T-helper 2 cell treated with Interferon-gamma antibody and Interleukin-4, amounts not matched to agents 5 μg/mL and 100 μg/mL, for 36 hours (primary cell): ENCODE data around the gene FSIP1.

Experiments used
- DNase-seq: peaks from one replicate; pipeline ENCODE4 v3.0.0; 2021; ENCODE audit warnings: low spot score
- H3K27ac Mint-ChIP-seq: one replicate; pipeline ENCODE4 v1.8.0; 2021; ENCODE audit warnings: mild to moderate bottlenecking, mixed read lengths
- H3K27me3 Mint-ChIP-seq: one replicate; pipeline ENCODE4 v1.8.0; 2021; ENCODE audit warnings: low read depth, mixed read lengths
- H3K36me3 Mint-ChIP-seq: one replicate; pipeline ENCODE4 v1.8.0; 2021; ENCODE audit warnings: low read depth, mixed read lengths
- H3K4me1 Mint-ChIP-seq: one replicate; pipeline ENCODE4 v1.8.0; 2021; ENCODE audit warnings: low read depth, mixed read lengths
- H3K4me3 Mint-ChIP-seq: one replicate; pipeline ENCODE4 v1.8.0; 2022; ENCODE audit warnings: mild to moderate bottlenecking, moderate library complexity, mixed read lengths
- H3K9me3 Mint-ChIP-seq: one replicate; pipeline ENCODE4 v1.8.0; 2021; ENCODE audit warnings: mixed read lengths

FSIP1 gene

GRCh38 chr15:39710681-39711080 is 72.0 kb downstream of the FSIP1 start:
- no peak overlapping the region for H3K4me3 Mint-ChIP-seq
- no peak for DNase-seq
- H3K27me3 Mint-ChIP-seq, result peaks cover 4% of the 10 kb centered on the region
- H3K36me3 Mint-ChIP-seq, result no peaks in the 10 kb centered on the region
- no peaks in the 10 kb centered on the region for H3K4me1 Mint-ChIP-seq
- H3K27ac Mint-ChIP-seq, result no peak overlapping the region
- no peaks in the 10 kb centered on the region for H3K9me3 Mint-ChIP-seq

- no peaks in the 10 kb centered on the region for H3K36me3 Mint-ChIP-seq
- no peaks in the 10 kb centered on the region for H3K9me3 Mint-ChIP-seq
- no peak for DNase-seq
- H3K27ac Mint-ChIP-seq, result no peak overlapping the region
- no peaks in the 10 kb centered on the region for H3K4me1 Mint-ChIP-seq
- H3K4me3 Mint-ChIP-seq, result no peak overlapping the region
- peaks cover 4% of the 10 kb centered on the region for H3K27me3 Mint-ChIP-seq
These were observed 72.7 kb downstream of the FSIP1 start for GRCh38 chr15:39709941-39710340.

GRCh38 chr15:39706206-39706605 is 76.4 kb downstream of the FSIP1 start:
- no peak overlapping the region for H3K27ac Mint-ChIP-seq
- DNase-seq, result no peak
- H3K4me3 Mint-ChIP-seq, result no peak overlapping the region
- peaks cover 3% of the 10 kb centered on the region for H3K27me3 Mint-ChIP-seq
- no peaks in the 10 kb centered on the region for H3K9me3 Mint-ChIP-seq
- no peaks in the 10 kb centered on the region for H3K36me3 Mint-ChIP-seq
- no peaks in the 10 kb centered on the region for H3K4me1 Mint-ChIP-seq

- no peak overlapping the region for H3K27ac Mint-ChIP-seq
- no peaks in the 10 kb centered on the region for H3K36me3 Mint-ChIP-seq
- no peak overlapping the region for H3K4me3 Mint-ChIP-seq
- H3K4me1 Mint-ChIP-seq, result no peaks in the 10 kb centered on the region
- peaks cover 3% of the 10 kb centered on the region for H3K27me3 Mint-ChIP-seq
- H3K9me3 Mint-ChIP-seq, result no peaks in the 10 kb centered on the region
- DNase-seq, result no peak
These were observed 78.0 kb downstream of the FSIP1 start for GRCh38 chr15:39704689-39705088.

- Mint-ChIP-seq H3K9me3 (no peaks in the 10 kb centered on the region), H3K4me3 (no peak overlapping the region), H3K27me3 (peaks cover 5% of the 10 kb centered on the region), H3K27ac (no peak overlapping the region), H3K36me3 (no peaks in the 10 kb centered on the region), H3K4me1 (no peaks in the 10 kb centered on the region)
- no peak for DNase-seq
These were observed 78.4 kb downstream of the FSIP1 start for GRCh38 chr15:39704235-39704634.

- no peaks in the 10 kb centered on the region for H3K4me1 Mint-ChIP-seq
- no peak for DNase-seq
- H3K27me3 Mint-ChIP-seq, result peaks cover 17% of the 10 kb centered on the region
- H3K4me3 Mint-ChIP-seq, result no peak overlapping the region
- no peaks in the 10 kb centered on the region for H3K36me3 Mint-ChIP-seq
- H3K27ac Mint-ChIP-seq, result no peak overlapping the region
- H3K9me3 Mint-ChIP-seq, result no peaks in the 10 kb centered on the region
These were observed 80.7 kb downstream of the FSIP1 start for GRCh38 chr15:39701988-39702387.

GRCh38 chr15:39700375-39700700 is 82.3 kb downstream of the FSIP1 start:
- no peaks in the 10 kb centered on the region for H3K9me3 Mint-ChIP-seq
- no peak overlapping the region for H3K27ac Mint-ChIP-seq
- H3K4me3 Mint-ChIP-seq, result no peak overlapping the region
- H3K36me3 Mint-ChIP-seq, result no peaks in the 10 kb centered on the region
- H3K27me3 Mint-ChIP-seq, result peaks cover 19% of the 10 kb centered on the region
- no peaks in the 10 kb centered on the region for H3K4me1 Mint-ChIP-seq
- no peak for DNase-seq

GRCh38 chr15:39699516-39700374 is 82.9 kb downstream of the FSIP1 start:
- no peak for DNase-seq
- H3K27ac Mint-ChIP-seq, result no peak overlapping the region
- peaks cover 2% of the 10 kb centered on the region for H3K4me1 Mint-ChIP-seq
- no peak overlapping the region for H3K4me3 Mint-ChIP-seq
- no peaks in the 10 kb centered on the region for H3K9me3 Mint-ChIP-seq
- peaks cover 21% of the 10 kb centered on the region for H3K27me3 Mint-ChIP-seq
- H3K36me3 Mint-ChIP-seq, result no peaks in the 10 kb centered on the region

GRCh38 chr15:39698444-39699390 is 83.9 kb downstream of the FSIP1 start:
- Mint-ChIP-seq H3K9me3 (no peaks in the 10 kb centered on the region), H3K4me3 (no peak overlapping the region), H3K27me3 (peaks cover 21% of the 10 kb centered on the region), H3K27ac (no peak overlapping the region), H3K36me3 (no peaks in the 10 kb centered on the region), H3K4me1 (peaks cover 2% of the 10 kb centered on the region)
- DNase-seq, result no peak

- peaks cover 27% of the 10 kb centered on the region for H3K27me3 Mint-ChIP-seq
- no peaks in the 10 kb centered on the region for H3K9me3 Mint-ChIP-seq
- H3K4me3 Mint-ChIP-seq, result no peak overlapping the region
- H3K4me1 Mint-ChIP-seq, result peaks cover 2% of the 10 kb centered on the region
- no peaks in the 10 kb centered on the region for H3K36me3 Mint-ChIP-seq
- no peak for DNase-seq
- H3K27ac Mint-ChIP-seq, result no peak overlapping the region
These were observed 85.1 kb downstream of the FSIP1 start for GRCh38 chr15:39697509-39697908.

GRCh38 chr15:39695793-39696192 is 86.8 kb downstream of the FSIP1 start:
- Mint-ChIP-seq H3K27ac (no peak overlapping the region), H3K9me3 (no peaks in the 10 kb centered on the region), H3K4me3 (no peak overlapping the region), H3K27me3 (peaks cover 31% of the 10 kb centered on the region), H3K4me1 (peaks cover 2% of the 10 kb centered on the region), H3K36me3 (no peaks in the 10 kb centered on the region)
- DNase-seq, result no peak

- Mint-ChIP-seq H3K36me3 (no peaks in the 10 kb centered on the region), H3K4me3 (no peak overlapping the region), H3K27me3 (peaks cover 24% of the 10 kb centered on the region), H3K27ac (no peak overlapping the region), H3K4me1 (peaks cover 7% of the 10 kb centered on the region), H3K9me3 (no peaks in the 10 kb centered on the region)
- no peak for DNase-seq
These were observed 90.0 kb downstream of the FSIP1 start for GRCh38 chr15:39692356-39693327.

- Mint-ChIP-seq H3K27ac (no peak overlapping the region), H3K36me3 (no peaks in the 10 kb centered on the region), H3K9me3 (no peaks in the 10 kb centered on the region), H3K4me3 (no peak overlapping the region), H3K27me3 (peaks cover 19% of the 10 kb centered on the region), H3K4me1 (peaks cover 10% of the 10 kb centered on the region)
- no peak for DNase-seq
These were observed 91.6 kb downstream of the FSIP1 start for GRCh38 chr15:39690881-39691634.
